ENCODE data around the gene NSMCE1. TPM values are rescaled to one million over a fixed set of nuclear protein-coding genes. Genes with fewer than 3 reads are reported as not detected.

NSMCE1 gene
- total RNA-seq, 4 donors from 2014 or later: 6.2 to 90.8 (median 27.2) TPM

- intact Hi-C loops (cut with DNase I; ENCODE audit: low total_unique reads) (no loop called here), in situ Hi-C loops (cut with MboI; ENCODE audit: low pct_ligation_motif_present in 1 of 4, low pct_unique_long_range_greater_than_20kb in 1 of 4, low sequenced_read_pairs in 3 of 4) (no loop called here)
- TF ChIP-seq EP300 (IDR thresholded peaks at IDR 0.05; ENCODE audit: low read depth) (no peak), POLR2A (IDR thresholded peaks at IDR 0.05) (no peak), POLR2AphosphoS5 (IDR thresholded peaks at IDR 0.05) (no peak), CTCF (IDR thresholded peaks at IDR 0.05) (no peak)
- H3K4me3 ChIP-seq: no peak overlapping the region
- no peaks in the 10 kb centered on the region for H3K36me3 ChIP-seq
- no peak overlapping the region for H3K27ac ChIP-seq
- WGBS, 2 donors (ENCODE audit: low coverage in 1 of 2): 69% methylated on average over 9 of the region's 13 CpGs; no CpG with 5 or more reads in 1 of the 2 donors
- H3K9me3 ChIP-seq: no peaks in the 10 kb centered on the region
- no peaks in the 10 kb centered on the region for H3K4me1 ChIP-seq
- DNase-seq: peak; percentile 64
- H3K27me3 ChIP-seq: no peaks in the 10 kb centered on the region
Measured at GRCh38 chr16:27189335-27189972, 79.1 kb downstream of the NSMCE1 start.

GRCh38 chr16:27188633-27189032 is 79.9 kb downstream of the NSMCE1 start:
- no peaks in the 10 kb centered on the region for H3K27me3 ChIP-seq
- H3K36me3 ChIP-seq: no peaks in the 10 kb centered on the region
- no peak for TF ChIP-seq POLR2AphosphoS5 (IDR thresholded peaks at IDR 0.05)
- no peak for TF ChIP-seq EP300 (IDR thresholded peaks at IDR 0.05; ENCODE audit: low read depth)
- TF ChIP-seq POLR2A (IDR thresholded peaks at IDR 0.05): no peak
- TF ChIP-seq CTCF (IDR thresholded peaks at IDR 0.05): no peak
- H3K9me3 ChIP-seq: no peaks in the 10 kb centered on the region
- WGBS, 2 donors (ENCODE audit: low coverage in 1 of 2): 94% methylated on average over 2 of the region's 2 CpGs; no CpG with 5 or more reads in 1 of the 2 donors
- intact Hi-C loops (cut with DNase I; ENCODE audit: low total_unique reads): no loop called here
- H3K27ac ChIP-seq: no peak overlapping the region
- H3K4me3 ChIP-seq: no peak overlapping the region
- no peaks in the 10 kb centered on the region for H3K4me1 ChIP-seq
- in situ Hi-C loops (cut with MboI; ENCODE audit: low pct_ligation_motif_present in 1 of 4, low pct_unique_long_range_greater_than_20kb in 1 of 4, low sequenced_read_pairs in 3 of 4): no loop called here
- DNase-seq: no peak

GRCh38 chr16:27185776-27186130 is 82.8 kb downstream of the NSMCE1 start:
- intact Hi-C loops (cut with DNase I; ENCODE audit: low total_unique reads) (no loop called here), in situ Hi-C loops (cut with MboI; ENCODE audit: low pct_ligation_motif_present in 1 of 4, low pct_unique_long_range_greater_than_20kb in 1 of 4, low sequenced_read_pairs in 3 of 4) (no loop called here)
- no peak for DNase-seq
- Histone ChIP-seq H3K4me1 (no peaks in the 10 kb centered on the region), H3K4me3 (no peak overlapping the region), H3K27me3 (no peaks in the 10 kb centered on the region), H3K27ac (no peak overlapping the region), H3K36me3 (no peaks in the 10 kb centered on the region), H3K9me3 (no peaks in the 10 kb centered on the region)
- 89 to 100% methylated on average over 1 of the region's 1 CpG for WGBS, 2 donors (ENCODE audit: low coverage in 1 of 2)
- no peak for TF ChIP-seq POLR2A (IDR thresholded peaks at IDR 0.05)
- no peak for TF ChIP-seq CTCF (IDR thresholded peaks at IDR 0.05)

- no peak overlapping the region for H3K4me3 ChIP-seq
- H3K4me1 ChIP-seq: peaks cover 0 to 8% (median 0%) of the 10 kb centered on the region in 4 donors
- no peak for DNase-seq
- in situ Hi-C loops (cut with MboI; ENCODE audit: low pct_ligation_motif_present in 1 of 4, low pct_unique_long_range_greater_than_20kb in 1 of 4, low sequenced_read_pairs in 3 of 4): no loop called here
- intact Hi-C loops (cut with DNase I; ENCODE audit: low total_unique reads): no loop called here
- no peaks in the 10 kb centered on the region for H3K9me3 ChIP-seq
- TF ChIP-seq POLR2A (IDR thresholded peaks at IDR 0.05) (no peak), CTCF (IDR thresholded peaks at IDR 0.05) (no peak), EP300 (IDR thresholded peaks at IDR 0.05; ENCODE audit: low read depth) (no peak), POLR2AphosphoS5 (IDR thresholded peaks at IDR 0.05) (no peak)
- 85 to 92% methylated on average over 5 to 7 of the region's 7 CpGs for WGBS, 2 donors (ENCODE audit: low coverage in 1 of 2)
- H3K27ac ChIP-seq: no peak overlapping the region
- no peaks in the 10 kb centered on the region for H3K27me3 ChIP-seq
- H3K36me3 ChIP-seq: no peaks in the 10 kb centered on the region
Measured at GRCh38 chr16:27182906-27183405, 85.6 kb downstream of the NSMCE1 start.

Measured in transverse colon (tissue), 4 donors.